Neural progenitor cell (in vitro differentiated cells): ENCODE data around the gene TPD52L1.

Experiments used
- EZH2 ChIP-seq: fragments of 200-600 bp; sonication (generic); IDR thresholded peaks from 2 replicates; pipeline ENCODE4 v1.6.1; 2017; ENCODE audit warnings: antibody characterized with exemption, mild to moderate bottlenecking, moderate library complexity
- TF ChIP-seq, protein P1 (sequence below): fragments of 200-600 bp; sonication (generic); IDR thresholded peaks from 2 replicates; pipeline ENCODE4 v1.5.1; 2017; ENCODE audit warnings: antibody characterized with exemption, mild to moderate bottlenecking

GRCh38 chr6:125253881-125254280 is 100.3 kb downstream of the TPD52L1 start:
- TF ChIP-seq, protein P1, sequence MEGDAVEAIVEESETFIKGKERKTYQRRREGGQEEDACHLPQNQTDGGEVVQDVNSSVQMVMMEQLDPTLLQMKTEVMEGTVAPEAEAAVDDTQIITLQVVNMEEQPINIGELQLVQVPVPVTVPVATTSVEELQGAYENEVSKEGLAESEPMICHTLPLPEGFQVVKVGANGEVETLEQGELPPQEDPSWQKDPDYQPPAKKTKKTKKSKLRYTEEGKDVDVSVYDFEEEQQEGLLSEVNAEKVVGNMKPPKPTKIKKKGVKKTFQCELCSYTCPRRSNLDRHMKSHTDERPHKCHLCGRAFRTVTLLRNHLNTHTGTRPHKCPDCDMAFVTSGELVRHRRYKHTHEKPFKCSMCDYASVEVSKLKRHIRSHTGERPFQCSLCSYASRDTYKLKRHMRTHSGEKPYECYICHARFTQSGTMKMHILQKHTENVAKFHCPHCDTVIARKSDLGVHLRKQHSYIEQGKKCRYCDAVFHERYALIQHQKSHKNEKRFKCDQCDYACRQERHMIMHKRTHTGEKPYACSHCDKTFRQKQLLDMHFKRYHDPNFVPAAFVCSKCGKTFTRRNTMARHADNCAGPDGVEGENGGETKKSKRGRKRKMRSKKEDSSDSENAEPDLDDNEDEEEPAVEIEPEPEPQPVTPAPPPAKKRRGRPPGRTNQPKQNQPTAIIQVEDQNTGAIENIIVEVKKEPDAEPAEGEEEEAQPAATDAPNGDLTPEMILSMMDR = no peak
- no peak for TF ChIP-seq EZH2
